H1 (cell line): Measurements from ENCODE around the gene AFG1L. TPM values are rescaled to one million over a fixed set of nuclear protein-coding genes. Genes with fewer than 3 reads are reported as not detected.

Source experiments
- CTCF ChIA-PET: fragments of 300-600 bp; sonication (Branson Sonifier 250); formaldehyde crosslinking; loops from one replicate; lab custom pipeline; 2021; ENCODE audit not compliant: partially characterized antibody; lab: Charles Lee
- POLR2A ChIA-PET: fragments of 300-600 bp; sonication (Branson Sonifier 250); formaldehyde crosslinking; loops from one replicate; lab custom pipeline; 2021; ENCODE audit warnings: inconsistent platforms; ENCODE audit not compliant: partially characterized antibody; lab: Charles Lee
- DNase-seq, 2 experiments: peaks; one replicate each; pipeline versions ENCODE4 v3.0.0 to v3.0.0-alpha.2; 2010 to 2022; ENCODE audit warnings: low spot score in 2 of 2, low read depth in 1 of 2, mixed read lengths in 1 of 2
- FAIRE-seq: peaks from 2 replicates; lab custom pipeline; 2011; peaks lifted over from hg19 to GRCh38; lab: Jason Lieb, UNC
- H2AFZ ChIP-seq: 2 replicates; pipeline ENCODE4 v1.8.1; 2012; ENCODE audit warnings: low read length, inconsistent platforms
- H2AK5ac ChIP-seq: 2 replicates; pipeline ENCODE4 v1.6.1; 2013; ENCODE audit warnings: low read depth, low read length
- H2BK120ac ChIP-seq: replicated peaks from 2 replicates; pipeline ENCODE3; 2013; ENCODE audit warnings: low read depth, low read length, inconsistent platforms
- H2BK12ac ChIP-seq: 2 replicates; pipeline ENCODE4 v1.6.1; 2013; ENCODE audit warnings: low read depth, low read length
- H2BK15ac ChIP-seq: 2 replicates; pipeline ENCODE4 v1.6.1; 2013; ENCODE audit warnings: low read length
- H2BK20ac ChIP-seq: 2 replicates; pipeline ENCODE4 v1.6.1; 2013; ENCODE audit warnings: low read length
- H2BK5ac ChIP-seq: 2 replicates; pipeline ENCODE4 v1.6.1; 2013; ENCODE audit warnings: low read depth, low read length
- H3K14ac ChIP-seq: 2 replicates; pipeline ENCODE4 v1.6.1; 2013; ENCODE audit warnings: inconsistent platforms; ENCODE audit not compliant: insufficient read length
- H3K18ac ChIP-seq: 2 replicates; pipeline ENCODE4 v1.6.1; 2013; ENCODE audit warnings: low read length; ENCODE audit errors: extremely low read depth
- H3K23ac ChIP-seq: 2 replicates; pipeline ENCODE4 v1.6.1; 2013; ENCODE audit warnings: inconsistent platforms; ENCODE audit not compliant: insufficient read length
- H3K23me2 ChIP-seq: 2 replicates; pipeline ENCODE4 v1.6.1; 2013; ENCODE audit warnings: low read depth, low read length
- H3K27ac ChIP-seq: 2 replicates; pipeline ENCODE4 v1.6.1; 2011; ENCODE audit warnings: low read depth, low read length, inconsistent platforms
- H3K27me3 ChIP-seq, 4 experiments: replicated peaks in 1 of 4; 1 replicate in 1 of 4; 2 replicates in 3 of 4; pipeline versions ENCODE4 v1.6.1 to v1.8.1; 2011 to 2013; ENCODE audit warnings: low read length in 3 of 4, mild to moderate bottlenecking in 3 of 4, inconsistent platforms in 2 of 4, mixed read lengths in 2 of 4, moderate library complexity in 1 of 4; ENCODE audit not compliant: control insufficient read depth in 3 of 4, insufficient read depth in 3 of 4; ENCODE audit errors: extremely low read depth in 1 of 4
- H3K36me3 ChIP-seq, 4 experiments: 2 replicates each; pipeline versions ENCODE4 v1.6.1 to v1.8.1; 2011 to 2013; ENCODE audit warnings: mild to moderate bottlenecking in 4 of 4, low read length in 3 of 4, moderate library complexity in 2 of 4, control low read depth in 1 of 4, inconsistent platforms in 1 of 4; ENCODE audit not compliant: insufficient read depth in 4 of 4, control insufficient read depth in 2 of 4
- H3K4ac ChIP-seq: replicated peaks from 2 replicates; pipeline ENCODE3; 2013; ENCODE audit warnings: low read length, low read depth, mixed read lengths, inconsistent platforms; ENCODE audit not compliant: insufficient read length
- H3K4me1 ChIP-seq, 4 experiments: replicated peaks in 1 of 4; 1 replicate in 1 of 4; 2 replicates in 3 of 4; pipeline versions ENCODE4 v1.6.1 to v1.8.1; 2011 to 2013; ENCODE audit warnings: low read length in 3 of 4, inconsistent platforms in 2 of 4, mixed read lengths in 1 of 4; ENCODE audit not compliant: insufficient read depth in 4 of 4, control insufficient read depth in 3 of 4
- H3K4me2 ChIP-seq, 2 experiments: 2 replicates each; pipeline versions ENCODE4 v1.6.1 to v1.8.1; 2011 to 2013; ENCODE audit warnings: low read depth in 2 of 2, low read length in 2 of 2, control low read depth in 1 of 2, inconsistent platforms in 1 of 2, mild to moderate bottlenecking in 1 of 2; ENCODE audit not compliant: insufficient read depth in 1 of 2
- H3K4me3 ChIP-seq, 4 experiments: fragments of 200-600, 300-600 bp in 1 of 4; sonication (generic), shearing (Covaris generic), sonication (Bioruptor Twin) in 1 of 4; 2 replicates each; pipeline versions ENCODE4 v1.5.1 to v1.8.1; 2011 to 2016; ENCODE audit warnings: low read length in 4 of 4, low read depth in 3 of 4, control low read depth in 2 of 4, inconsistent platforms in 2 of 4, mild to moderate bottlenecking in 2 of 4, mixed read lengths in 1 of 4, moderate library complexity in 1 of 4; ENCODE audit not compliant: insufficient read depth in 2 of 4; ENCODE audit errors: extremely low read depth in 1 of 4
- H3K56ac ChIP-seq: replicated peaks from 2 replicates; pipeline ENCODE3; 2013; ENCODE audit warnings: low read depth, mild to moderate bottlenecking, mixed read lengths, low read length, inconsistent platforms; ENCODE audit not compliant: insufficient read length
- H3K79me1 ChIP-seq: 2 replicates; pipeline ENCODE4 v1.6.1; 2013; ENCODE audit warnings: low read depth, low read length, control low read depth
- H3K79me2 ChIP-seq, 2 experiments: 2 replicates each; pipeline versions ENCODE4 v1.6.1 to v1.8.1; 2012 to 2013; ENCODE audit warnings: low read length in 2 of 2, mild to moderate bottlenecking in 2 of 2, inconsistent platforms in 1 of 2; ENCODE audit not compliant: insufficient read depth in 2 of 2, control insufficient read depth in 1 of 2
- H3K9ac ChIP-seq, 4 experiments: replicated peaks in 1 of 4; 1 replicate in 1 of 4; 2 replicates in 3 of 4; pipeline versions ENCODE4 v1.6.1 to v1.8.1; 2011 to 2013; ENCODE audit warnings: low read depth in 3 of 4, low read length in 3 of 4, control low read depth in 2 of 4, mild to moderate bottlenecking in 2 of 4, moderate library complexity in 2 of 4, inconsistent platforms in 1 of 4; ENCODE audit errors: extremely low read depth in 1 of 4
- H3K9me3 ChIP-seq, 2 experiments: 2 replicates each; pipeline versions ENCODE4 v1.6.1 to v1.8.1; 2012 to 2013; ENCODE audit warnings: mild to moderate bottlenecking in 2 of 2, moderate library complexity in 2 of 2, control low read depth in 1 of 2, inconsistent platforms in 1 of 2, low read depth in 1 of 2, low read length in 1 of 2, mixed read lengths in 1 of 2; ENCODE audit not compliant: insufficient read depth in 2 of 2
- H4K20me1 ChIP-seq, 2 experiments: replicated peaks in 1 of 2; 2 replicates each; pipeline versions ENCODE3 to v1.8.1; 2011 to 2013; ENCODE audit warnings: inconsistent platforms in 2 of 2, low read length in 2 of 2, mild to moderate bottlenecking in 1 of 2; ENCODE audit not compliant: insufficient read depth in 2 of 2, control insufficient read depth in 1 of 2
- H4K5ac ChIP-seq: 2 replicates; pipeline ENCODE4 v1.6.1; 2013; ENCODE audit warnings: low read length, low read depth, mixed read lengths, inconsistent platforms; ENCODE audit not compliant: insufficient read length
- H4K8ac ChIP-seq: 2 replicates; pipeline ENCODE4 v1.8.0; 2013; ENCODE audit warnings: mild to moderate bottlenecking, moderate library complexity, low read length, inconsistent platforms; ENCODE audit not compliant: insufficient read depth; ENCODE audit errors: extremely low read depth
- H4K91ac ChIP-seq: replicated peaks from 2 replicates; pipeline ENCODE3; 2013; ENCODE audit warnings: low read length, mixed read lengths, inconsistent platforms; ENCODE audit not compliant: insufficient read length
- CHD2 ChIP-seq: IDR thresholded peaks from 2 replicates; pipeline ENCODE4 v1.6.1; 2012; ENCODE audit warnings: low read length, improper control_type of control experiment
- EP300 ChIP-seq, 2 experiments: IDR thresholded peaks; 1 replicate in 1 of 2; 2 replicates in 1 of 2; pipeline ENCODE4 v1.6.1; 2011 to 2012; ENCODE audit warnings: low read depth in 2 of 2, low read length in 2 of 2, mild to moderate bottlenecking in 2 of 2, borderline replicate concordance in 1 of 2, inconsistent platforms in 1 of 2, moderate library complexity in 1 of 2
- TCF12 ChIP-seq: IDR thresholded peaks from 2 replicates; pipeline ENCODE4 v1.6.1; 2011; ENCODE audit warnings: low read depth, mild to moderate bottlenecking, low read length
- WGBS, 2 experiments: shearing (Covaris generic) in 1 of 2; methylation state at CpG; one replicate each; pipeline versions ENCODE4 v1.1.6 to v1.1.7; 2013 to 2015; ENCODE audit warnings: low lambda C conversion rate in 2 of 2, mixed read lengths in 2 of 2, inconsistent platforms in 1 of 2, low coverage in 1 of 2, missing lambda C conversion rate in 1 of 2; ENCODE audit not compliant: insufficient replicate concordance in 2 of 2, insufficient coverage in 1 of 2, insufficient read length in 1 of 2; ENCODE audit errors: extremely low coverage in 1 of 2, missing lambda C conversion rate in 1 of 2; 5-methylcytosine and 5-hydroxymethylcytosine counted together
- polyA plus RNA-seq, 7 experiments: library from polyadenylated mRNA; depleted of rRNA in 3 of 7; stranded (reverse) in 5 of 7; unstranded in 2 of 7; fragments of >200 nt in 5 of 7; fragments of 200-250 nt in 2 of 7; gene quantifications; 1 replicate in 5 of 7; 2 replicates in 1 of 7; 4 replicates in 1 of 7; pipeline versions ENCODE4 v1.2.1 to v1.2.3, GENCODE V29; 2011 to 2013; ENCODE audit warnings: missing spikeins in 2 of 7, mixed read lengths in 2 of 7
- total RNA-seq: library from RNA; stranded (reverse); fragmentation: NEBNext Ultra II Directional; extraction: Animal tissue kit (Norgen Biotek cat#: 25700); gene quantifications from 2 replicates; pipeline ENCODE4 v1.2.1, GENCODE V29; 2021

The AFG1L gene
- total and polyA plus RNA-seq, 2 of the 8 experiments (the other 6 are each of a cell fraction or from before 2014, with no cell fraction given) = 0.98 to 5.7 TPM

DNA sequence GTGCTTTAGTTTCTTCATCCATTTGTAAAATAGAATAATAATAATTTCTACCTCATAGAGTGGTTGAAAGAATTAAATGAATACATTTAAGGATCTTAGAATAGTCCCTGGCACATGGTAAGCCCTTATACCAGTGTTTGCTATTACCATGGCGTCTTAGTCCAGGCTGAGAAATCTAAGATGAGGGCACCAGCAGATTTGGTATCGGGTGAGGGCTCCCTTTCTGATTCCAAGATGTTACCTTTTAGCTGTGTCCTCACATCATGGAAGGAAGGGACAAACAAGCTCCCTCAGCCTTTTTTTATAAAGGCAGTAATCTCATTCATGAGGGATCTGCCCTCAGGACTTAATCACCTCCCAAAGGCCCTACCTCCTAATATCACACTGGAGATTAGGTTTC is 141.9 kb downstream of the AFG1L start (continued):
- TF ChIP-seq TCF12 = no peak

DNA sequence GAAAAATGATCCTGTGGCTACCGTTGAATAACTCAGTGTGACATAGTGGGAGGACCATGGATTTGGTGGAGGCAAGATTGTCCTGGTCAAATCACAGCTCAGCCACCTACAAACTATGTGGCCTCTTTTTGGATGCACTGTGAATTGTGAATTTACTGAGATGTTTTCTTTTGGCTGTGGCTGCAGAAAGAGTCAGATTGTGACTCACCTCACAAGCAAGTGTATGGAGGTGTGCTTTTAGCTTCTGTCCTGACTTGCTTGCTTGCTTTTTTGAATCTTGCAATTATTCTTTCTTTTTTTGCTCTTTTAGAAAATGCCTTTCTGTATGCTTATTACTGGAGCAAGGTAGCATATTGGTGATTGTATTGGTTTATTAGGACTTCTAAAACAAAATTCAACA is 143.0 kb downstream of the AFG1L start:
- H4K20me1 ChIP-seq = no peaks in the 10 kb centered on the region
- no peak overlapping the region for H2BK15ac ChIP-seq
- no peak overlapping the region for H3K4me3 ChIP-seq
- no peak overlapping the region for H3K27ac ChIP-seq
- no peak overlapping the region for H3K4ac ChIP-seq
- no peak overlapping the region for H3K23ac ChIP-seq
- no peaks in the 10 kb centered on the region for H3K4me1 ChIP-seq
- ChIA-PET CTCF (no interaction called here), POLR2A (no interaction called here)
- H3K9ac ChIP-seq = no peak overlapping the region
- no peak for FAIRE-seq
- no peak overlapping the region for H4K5ac ChIP-seq
- H2AFZ ChIP-seq = no peak overlapping the region
- no peaks in the 10 kb centered on the region for H3K79me2 ChIP-seq
- H3K56ac ChIP-seq = no peak overlapping the region
- H3K14ac ChIP-seq = no peak overlapping the region
- H3K9me3 ChIP-seq = no peaks in the 10 kb centered on the region
- H2BK12ac ChIP-seq = no peak overlapping the region
- H2AK5ac ChIP-seq = no peak overlapping the region
- H3K36me3 ChIP-seq = no peaks in the 10 kb centered on the region
- no peaks in the 10 kb centered on the region for H3K23me2 ChIP-seq
- H4K8ac ChIP-seq = no peak overlapping the region
- H4K91ac ChIP-seq = no peak overlapping the region
- no peak overlapping the region for H2BK20ac ChIP-seq
- no peak overlapping the region for H2BK5ac ChIP-seq
- no peaks in the 10 kb centered on the region for H3K79me1 ChIP-seq
- no peaks in the 10 kb centered on the region for H3K27me3 ChIP-seq
- H3K18ac ChIP-seq = no peak overlapping the region
- WGBS, 2 experiments = 91% methylated on average over 1 of the region's 1 CpG; no CpG with 5 or more reads in 1 of the 2 experiments
- H3K4me2 ChIP-seq = no peak overlapping the region
- no peak for DNase-seq
- H2BK120ac ChIP-seq = no peak overlapping the region
- TF ChIP-seq CHD2 (no peak), EP300 (IDR thresholded peaks at IDR 0.05; ENCODE audit: borderline replicate concordance in 1 of 2, low read depth in 2 of 2, low read length in 2 of 2) (no peak)
- TF ChIP-seq, all 59 proteins: peak for 0
